GM10266 (cell line): ENCODE data around the gene DMTF1.

Experiments
- DNase-seq: peaks from one replicate; pipeline ENCODE4 v3.0.0; 2012; ENCODE audit errors: extremely low spot score
- TF ChIP-seq, protein P1 (sequence below): IDR thresholded peaks from 2 replicates; pipeline ENCODE4 v1.5.1; 2012; ENCODE audit warnings: mild to moderate bottlenecking, low read depth; ENCODE audit not compliant: control insufficient read depth, insufficient read depth; ENCODE audit errors: missing control alignments

DMTF1 gene

DNA sequence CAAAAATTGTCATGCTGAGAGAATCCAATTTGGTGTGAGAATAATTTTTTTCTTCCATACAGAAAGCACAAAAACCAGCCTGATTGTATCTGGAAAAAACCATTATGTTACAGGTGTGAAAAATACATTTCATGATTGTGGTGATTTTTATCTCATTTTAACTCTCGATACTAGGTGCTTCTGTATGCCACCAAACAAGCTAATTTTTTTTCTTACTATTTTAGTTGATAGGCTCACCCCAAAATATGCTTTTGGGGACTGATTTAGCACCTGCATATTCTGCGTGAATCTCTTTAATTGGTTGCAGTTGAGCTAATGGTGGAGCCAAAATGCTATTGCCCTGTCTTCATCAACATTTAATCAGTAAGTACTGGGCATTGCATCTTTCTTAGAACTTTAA is 1.9 kb downstream of the DMTF1 start:
- TF ChIP-seq, protein P1, sequence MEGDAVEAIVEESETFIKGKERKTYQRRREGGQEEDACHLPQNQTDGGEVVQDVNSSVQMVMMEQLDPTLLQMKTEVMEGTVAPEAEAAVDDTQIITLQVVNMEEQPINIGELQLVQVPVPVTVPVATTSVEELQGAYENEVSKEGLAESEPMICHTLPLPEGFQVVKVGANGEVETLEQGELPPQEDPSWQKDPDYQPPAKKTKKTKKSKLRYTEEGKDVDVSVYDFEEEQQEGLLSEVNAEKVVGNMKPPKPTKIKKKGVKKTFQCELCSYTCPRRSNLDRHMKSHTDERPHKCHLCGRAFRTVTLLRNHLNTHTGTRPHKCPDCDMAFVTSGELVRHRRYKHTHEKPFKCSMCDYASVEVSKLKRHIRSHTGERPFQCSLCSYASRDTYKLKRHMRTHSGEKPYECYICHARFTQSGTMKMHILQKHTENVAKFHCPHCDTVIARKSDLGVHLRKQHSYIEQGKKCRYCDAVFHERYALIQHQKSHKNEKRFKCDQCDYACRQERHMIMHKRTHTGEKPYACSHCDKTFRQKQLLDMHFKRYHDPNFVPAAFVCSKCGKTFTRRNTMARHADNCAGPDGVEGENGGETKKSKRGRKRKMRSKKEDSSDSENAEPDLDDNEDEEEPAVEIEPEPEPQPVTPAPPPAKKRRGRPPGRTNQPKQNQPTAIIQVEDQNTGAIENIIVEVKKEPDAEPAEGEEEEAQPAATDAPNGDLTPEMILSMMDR = no peak
- no peak for DNase-seq

DNA sequence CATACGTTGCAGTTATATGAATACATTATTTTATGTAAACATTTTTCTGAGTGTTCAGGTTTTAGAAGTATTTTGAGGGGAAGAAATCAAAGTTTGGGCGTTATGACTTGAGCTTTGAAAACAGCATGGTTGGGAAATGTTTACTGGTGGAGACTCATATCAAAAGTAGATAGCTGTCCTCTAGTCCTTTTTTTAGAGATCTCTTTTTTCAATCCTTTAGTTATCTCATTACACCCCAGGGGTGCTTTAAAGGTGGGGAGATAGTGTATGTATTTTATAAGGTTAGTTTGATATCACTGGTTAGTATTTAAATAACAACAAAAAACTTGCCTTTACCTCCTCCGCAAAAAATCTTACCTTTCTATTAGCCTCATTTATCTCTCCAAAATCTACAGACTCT is 2.3 kb downstream of the DMTF1 start:
- no peak for DNase-seq
- TF ChIP-seq, protein P1 = no peak

DNA sequence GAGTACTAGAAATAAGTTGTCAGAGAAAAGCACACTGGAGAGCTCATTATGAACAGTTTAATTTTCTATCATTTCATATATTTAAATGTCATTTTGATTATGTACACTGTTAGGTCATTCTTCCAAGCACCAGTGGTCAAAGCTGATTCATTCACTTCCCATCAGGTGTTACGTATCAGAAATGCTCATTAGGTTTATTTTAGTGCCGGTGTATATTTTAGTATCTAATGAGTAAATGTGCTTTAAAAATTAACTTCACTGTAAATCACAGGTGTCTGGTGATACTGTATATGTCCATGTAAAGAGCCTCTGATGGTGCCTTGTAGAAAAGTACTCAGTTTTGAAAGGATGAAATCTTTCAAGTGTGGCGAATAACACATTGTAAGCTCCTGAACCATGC is 3.5 kb downstream of the DMTF1 start:
- TF ChIP-seq, protein P1 = no peak
- DNase-seq = no peak

DNA sequence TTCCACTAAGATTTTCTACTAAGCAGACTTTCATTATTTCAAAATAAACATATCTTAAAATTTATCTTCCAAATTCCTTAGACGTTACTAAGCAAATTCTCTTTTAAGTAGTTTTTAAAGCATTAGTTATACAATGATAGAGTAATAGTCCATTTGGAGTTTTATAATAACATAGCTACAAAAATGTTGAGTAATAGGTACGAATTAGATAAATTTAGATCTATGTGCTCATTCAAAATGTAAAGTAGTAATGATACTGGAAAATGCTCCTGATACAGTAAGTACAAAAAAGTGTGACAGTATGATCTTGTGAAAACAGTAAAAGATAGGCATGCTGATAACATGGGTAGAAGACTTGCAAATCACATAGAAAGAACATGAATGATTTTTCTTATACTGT is 4.5 kb downstream of the DMTF1 start:
- DNase-seq = no peak
- TF ChIP-seq, protein P1 = no peak

DNA sequence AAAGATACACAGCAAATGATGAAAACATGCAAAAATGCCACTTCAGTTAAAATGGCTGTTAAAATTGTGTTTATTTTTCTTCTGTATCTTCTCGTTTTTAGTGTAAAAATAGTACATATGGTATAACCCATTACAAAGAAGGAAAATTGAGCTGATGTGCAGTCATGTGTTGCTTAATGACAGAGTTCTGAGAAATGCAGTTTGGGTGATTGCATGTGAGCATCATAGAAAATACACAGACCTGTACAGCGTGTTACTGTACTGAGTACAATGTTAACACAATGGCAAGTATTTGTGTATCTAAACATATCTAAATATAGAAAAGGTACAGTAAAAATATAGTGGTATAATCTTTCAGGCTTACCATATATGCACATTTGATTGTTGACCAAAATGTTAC is 7.3 kb downstream of the DMTF1 start:
- no peak for DNase-seq
- TF ChIP-seq, protein P1 = no peak

DNA sequence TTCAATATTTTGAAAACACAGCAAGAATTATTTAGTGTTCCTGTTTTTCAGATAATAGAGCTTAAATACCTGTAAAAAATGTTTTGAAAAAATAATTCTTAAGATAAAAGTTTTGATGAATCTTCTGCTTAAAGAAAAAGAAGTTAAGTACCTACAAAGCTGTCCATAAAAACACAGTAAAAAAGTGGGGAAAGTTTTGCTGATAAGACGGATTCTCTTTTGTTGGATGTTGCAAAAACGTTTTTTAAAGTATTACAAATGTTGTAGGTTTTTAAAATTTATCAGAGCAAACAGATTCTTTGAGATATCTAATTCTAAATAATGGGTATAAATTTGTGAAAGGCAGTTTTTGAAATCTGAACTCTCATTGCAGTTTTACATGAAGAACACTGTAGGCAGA is 12.2 kb downstream of the DMTF1 start:
- TF ChIP-seq, protein P1 = no peak
- no peak for DNase-seq

DNA sequence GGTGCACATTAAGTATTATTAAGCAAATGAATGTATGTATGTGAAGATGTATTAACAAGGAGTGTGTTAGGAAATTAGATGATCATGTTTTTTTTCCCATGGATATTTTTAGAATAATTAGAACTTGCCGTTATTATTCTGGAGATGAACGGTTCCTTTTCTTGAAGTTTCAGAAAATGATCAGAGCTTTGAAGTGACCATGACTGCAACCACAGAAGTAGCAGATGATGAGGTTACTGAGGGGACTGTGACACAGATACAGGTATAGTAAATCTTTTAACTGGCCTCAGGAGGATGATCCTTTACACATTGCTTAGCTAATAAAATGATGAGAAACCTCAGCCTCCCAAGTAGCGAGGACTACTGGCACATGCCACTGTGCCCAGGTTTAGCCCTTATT is 18.6 kb downstream of the DMTF1 start:
- DNase-seq = no peak
- TF ChIP-seq, protein P1 = no peak
